Stimulated activated CD4-positive, alpha-beta T cell treated with anti-CD3 and anti-CD28 coated beads, Interleukin-12 subunit alpha, Interleukin-12 subunit beta, amount 100 ng/mL, for 48 hours (primary cell): Measurements from ENCODE around the gene ZNF362.
"Not testable (repeated sequence)": the region's sequence is repeated elsewhere in the genome, so short reads cannot be mapped to it uniquely, and the experiment has no call there.

Experiments used
- DNase-seq, 3 donors: peaks; one replicate each; pipeline ENCODE4 v3.0.0-alpha.2; 2020; ENCODE audit warnings: low read depth in 2 of 3, low spot score in 1 of 3

Gene ZNF362

DNA sequence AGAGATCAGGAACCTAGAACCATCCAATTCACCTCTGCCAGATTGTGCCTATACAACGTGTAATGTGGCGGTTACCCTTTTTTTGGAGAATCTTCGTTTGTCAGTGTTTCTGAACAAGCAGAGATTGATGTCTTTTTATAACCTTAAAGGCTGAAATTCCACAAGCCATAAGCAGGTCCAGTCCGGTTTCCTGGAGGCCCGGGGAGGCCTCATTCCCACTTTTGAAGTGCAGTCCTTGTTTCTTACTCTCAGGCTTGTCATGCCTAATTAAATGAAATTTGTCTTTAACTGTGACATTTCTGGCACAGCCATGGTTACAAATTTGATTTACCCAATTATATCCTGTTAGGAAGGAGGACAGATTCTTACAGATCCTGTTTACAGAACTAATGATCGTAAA, 27.8 kb downstream of the ZNF362 start:
- no peak for DNase-seq

- DNase-seq, result no peak
These were observed 30.3 kb downstream of the ZNF362 start for GRCh38 chr1:33286451-33287185.

- DNase-seq, result no peak
These were observed 31.0 kb downstream of the ZNF362 start for GRCh38 chr1:33287317-33287716.

GRCh38 chr1:33288976-33289857, 32.9 kb downstream of the ZNF362 start:
- DNase-seq, result no peak

GRCh38 chr1:33289858-33290154, 33.5 kb downstream of the ZNF362 start:
- no peak for DNase-seq

DNA sequence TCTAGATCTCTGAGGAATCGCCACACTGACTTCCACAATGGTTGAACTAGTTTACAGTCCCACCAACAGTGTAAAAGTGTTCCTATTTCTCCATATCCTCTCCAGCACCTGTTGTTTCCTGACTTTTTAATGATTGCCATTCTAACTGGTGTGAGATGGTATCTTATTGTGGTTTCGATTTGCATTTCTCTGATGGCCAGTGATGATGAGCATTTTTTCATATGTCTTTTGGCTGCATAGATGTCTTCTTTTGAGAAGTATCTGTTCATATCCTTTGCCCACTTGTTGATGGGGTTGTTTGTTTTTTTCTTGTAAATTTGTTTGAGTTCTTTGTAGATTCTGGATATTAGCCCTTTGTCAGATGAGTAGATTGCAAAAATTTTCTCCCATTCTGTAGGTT, 34.3 kb downstream of the ZNF362 start:
- not testable (repeated sequence) for DNase-seq

DNA sequence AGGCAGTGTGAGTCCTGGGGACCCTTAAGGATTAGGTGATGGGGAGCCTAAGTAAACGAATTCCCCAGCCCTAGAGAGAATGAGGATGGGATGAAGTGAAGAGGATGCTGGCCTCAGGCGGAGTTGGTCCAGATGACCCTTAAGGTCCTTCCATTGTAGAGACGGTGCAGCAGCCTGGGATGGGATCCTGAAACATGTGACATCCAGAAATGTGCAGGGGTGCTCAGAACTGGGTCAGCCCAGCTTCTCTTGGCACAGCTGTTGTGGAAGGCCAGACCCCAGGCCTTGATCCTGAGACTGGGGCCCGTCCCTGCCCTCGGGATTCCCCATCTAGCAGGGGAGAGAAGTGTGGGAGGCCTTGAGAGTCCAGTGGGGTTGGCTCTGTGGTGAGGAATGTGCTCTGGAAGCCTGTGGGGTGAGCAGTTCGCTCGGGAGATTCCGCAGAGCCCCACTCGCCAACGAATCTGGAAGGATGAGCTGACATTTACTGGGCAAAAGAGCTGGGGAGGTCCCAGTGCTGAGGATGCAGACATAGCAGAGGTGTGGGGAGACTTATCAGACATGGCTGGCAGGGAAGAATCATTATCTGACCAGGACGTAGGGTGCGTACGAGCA, 36.5 kb downstream of the ZNF362 start:
- DNase-seq, result no peak

- DNase-seq, result no peak
These were observed 38.0 kb downstream of the ZNF362 start for GRCh38 chr1:33294071-33295010.

DNA sequence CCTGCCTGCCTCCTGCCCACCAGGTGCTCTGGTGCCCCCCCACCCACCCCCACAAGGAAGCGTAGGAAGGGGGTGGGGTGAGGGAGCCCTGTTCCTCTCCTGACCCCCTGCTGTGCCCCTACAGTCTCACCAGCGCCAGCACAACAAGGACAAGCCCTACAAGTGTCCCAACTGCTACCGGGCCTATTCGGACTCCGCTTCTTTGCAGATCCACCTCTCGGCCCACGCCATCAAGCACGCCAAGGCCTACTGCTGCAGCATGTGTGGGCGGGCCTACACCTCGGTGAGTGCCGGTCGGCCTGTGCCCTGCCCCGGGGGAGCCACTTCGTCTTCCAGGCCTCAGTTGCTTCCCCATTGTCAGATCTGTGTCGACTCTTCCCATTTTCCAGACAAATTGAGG, 38.7 kb downstream of the ZNF362 start:
- no peak for DNase-seq

DNA sequence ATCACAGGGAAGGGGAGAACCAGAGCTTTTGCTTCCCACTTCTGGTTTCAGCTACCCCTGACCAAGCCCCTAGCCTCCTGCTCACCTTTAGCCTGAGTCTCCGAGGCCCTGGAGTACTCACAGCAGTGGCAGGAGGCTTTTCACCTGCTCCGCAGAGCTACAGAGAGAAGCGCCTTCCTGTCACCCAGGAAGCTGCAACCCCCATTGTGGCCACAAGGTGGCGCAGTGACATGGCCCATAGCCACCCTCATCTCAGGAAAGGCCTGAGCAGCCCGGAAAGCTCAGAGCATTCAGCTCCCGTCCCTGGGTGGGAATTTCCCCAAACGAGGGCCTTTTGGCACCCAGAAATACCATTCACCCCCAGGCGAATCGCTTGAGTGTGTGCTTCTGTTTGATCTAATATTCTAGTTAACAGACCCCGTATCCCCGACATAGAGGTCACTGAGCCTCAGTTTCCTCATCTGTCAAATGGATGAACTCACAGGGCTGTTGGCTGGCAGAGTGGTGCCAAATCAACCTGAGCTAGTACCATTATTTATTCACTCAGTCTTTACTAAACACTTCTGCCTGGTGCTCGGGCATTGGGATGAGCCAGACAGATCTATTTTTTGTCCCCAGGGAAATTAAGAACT, 39.3 kb downstream of the ZNF362 start:
- peak; percentile 71 to 92 (median 80) for DNase-seq

GRCh38 chr1:33296082-33296458, 39.8 kb downstream of the ZNF362 start:
- DNase-seq, result no peak

GRCh38 chr1:33296824-33297223, 40.5 kb downstream of the ZNF362 start:
- no peak for DNase-seq

DNA sequence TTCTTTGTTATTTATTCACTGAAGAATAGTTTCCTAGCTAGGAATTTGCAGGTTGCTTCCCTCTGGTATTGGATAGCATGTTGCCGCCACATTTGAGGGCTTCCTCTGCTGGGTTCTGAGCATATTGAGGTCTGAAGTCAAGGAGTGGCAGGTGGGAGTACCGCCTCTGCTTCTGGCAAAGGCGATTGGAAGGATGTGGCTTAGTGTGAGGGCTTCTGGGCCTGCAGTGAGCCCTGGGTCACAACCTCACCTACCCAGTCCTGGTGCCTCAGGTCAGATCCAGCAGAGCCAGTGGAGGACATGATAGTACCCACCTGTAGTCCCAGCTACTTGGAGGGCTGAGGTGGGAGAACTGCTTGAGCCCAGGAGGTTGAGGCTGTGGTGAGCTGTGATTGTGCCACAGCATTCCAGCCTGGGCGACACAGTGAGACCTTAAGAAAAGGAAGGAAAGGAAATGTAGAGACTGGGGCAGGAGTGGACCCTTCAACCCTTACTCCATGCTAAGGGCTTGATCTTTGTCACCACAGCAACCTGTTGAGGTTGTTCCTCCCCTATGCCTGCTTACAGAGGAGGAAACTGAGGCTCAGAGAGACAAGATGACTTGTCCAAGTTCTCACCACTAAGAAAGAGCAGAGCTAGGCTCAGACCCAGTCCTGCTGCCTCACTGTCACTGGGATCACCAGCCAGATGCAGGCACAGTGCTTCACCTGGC, 41.8 kb downstream of the ZNF362 start:
- DNase-seq, result no peak

GRCh38 chr1:33298623-33299277, 42.5 kb downstream of the ZNF362 start:
- DNase-seq, result peak; percentile 25 to 56 (median 50)

DNA sequence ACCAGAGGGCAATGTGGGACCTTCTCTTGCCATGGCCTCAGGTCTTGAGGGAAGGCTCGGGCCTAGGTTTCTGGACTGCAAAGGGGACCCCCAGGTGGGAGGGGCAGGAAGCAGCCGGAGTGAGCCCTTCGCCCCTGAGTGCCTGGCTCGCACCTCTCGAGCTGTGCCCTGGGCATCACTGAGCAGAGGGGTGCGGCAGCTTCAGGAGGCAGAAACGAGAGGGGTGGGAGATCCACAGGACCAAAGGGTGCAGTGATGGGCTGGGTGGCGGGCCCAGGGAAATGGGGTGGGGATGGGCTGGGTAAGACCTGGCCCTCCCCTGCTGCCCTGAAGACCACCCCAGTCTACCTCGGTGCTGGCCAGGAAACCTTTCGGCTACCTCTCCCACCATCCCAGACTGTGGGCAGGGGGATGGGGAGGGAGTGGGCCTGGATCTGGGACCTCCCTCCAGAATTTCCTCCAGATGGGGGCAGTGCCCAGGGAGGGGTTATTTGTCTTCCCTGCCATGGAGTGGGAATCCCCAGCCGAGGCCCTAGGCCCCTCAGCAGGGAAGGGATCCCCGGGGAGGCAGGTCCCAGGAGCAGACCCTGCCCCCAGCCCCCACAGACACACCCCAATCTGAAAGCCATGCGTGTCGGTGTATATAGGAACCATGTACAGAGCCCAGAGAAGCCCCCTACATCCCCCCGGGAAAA, 43.3 kb downstream of the ZNF362 start:
- no peak for DNase-seq

- no peak for DNase-seq
These were observed 44.4 kb downstream of the ZNF362 start for GRCh38 chr1:33300673-33301072.

- DNase-seq, result no peak
These were observed 45.1 kb downstream of the ZNF362 start for GRCh38 chr1:33301273-33301984.

- DNase-seq, result peak in 1 of 3 donors; percentile 15
These were observed 46.0 kb downstream of the ZNF362 start for GRCh38 chr1:33302325-33302724.
